ENCODE results near the gene GLMN.

DNA sequence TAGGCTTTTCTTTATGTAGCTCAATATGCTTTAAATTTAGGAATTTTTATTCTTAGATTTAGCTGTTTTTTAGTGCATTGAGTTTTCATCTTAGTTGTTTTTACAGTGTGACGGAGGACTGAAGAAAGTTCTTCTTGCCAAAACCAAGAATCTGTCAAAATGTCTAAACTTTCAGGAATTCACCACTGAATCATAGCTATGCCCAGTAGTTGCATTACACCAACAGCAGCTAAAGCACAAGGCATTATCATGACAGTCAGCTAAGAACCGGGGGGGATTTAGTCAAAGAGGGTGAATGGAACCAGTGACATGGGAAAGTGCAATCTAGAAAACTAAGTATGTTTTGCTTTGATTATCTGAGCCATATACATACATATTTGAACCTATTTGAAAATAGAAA, 87.6 kb downstream of the GLMN start:
- TF ChIP-seq, protein P1, sequence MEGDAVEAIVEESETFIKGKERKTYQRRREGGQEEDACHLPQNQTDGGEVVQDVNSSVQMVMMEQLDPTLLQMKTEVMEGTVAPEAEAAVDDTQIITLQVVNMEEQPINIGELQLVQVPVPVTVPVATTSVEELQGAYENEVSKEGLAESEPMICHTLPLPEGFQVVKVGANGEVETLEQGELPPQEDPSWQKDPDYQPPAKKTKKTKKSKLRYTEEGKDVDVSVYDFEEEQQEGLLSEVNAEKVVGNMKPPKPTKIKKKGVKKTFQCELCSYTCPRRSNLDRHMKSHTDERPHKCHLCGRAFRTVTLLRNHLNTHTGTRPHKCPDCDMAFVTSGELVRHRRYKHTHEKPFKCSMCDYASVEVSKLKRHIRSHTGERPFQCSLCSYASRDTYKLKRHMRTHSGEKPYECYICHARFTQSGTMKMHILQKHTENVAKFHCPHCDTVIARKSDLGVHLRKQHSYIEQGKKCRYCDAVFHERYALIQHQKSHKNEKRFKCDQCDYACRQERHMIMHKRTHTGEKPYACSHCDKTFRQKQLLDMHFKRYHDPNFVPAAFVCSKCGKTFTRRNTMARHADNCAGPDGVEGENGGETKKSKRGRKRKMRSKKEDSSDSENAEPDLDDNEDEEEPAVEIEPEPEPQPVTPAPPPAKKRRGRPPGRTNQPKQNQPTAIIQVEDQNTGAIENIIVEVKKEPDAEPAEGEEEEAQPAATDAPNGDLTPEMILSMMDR (IDR thresholded peaks at IDR 0.05; ENCODE audit: insufficient read depth, low read length) = no peak
- TF ChIP-seq GABPA (IDR thresholded peaks at IDR 0.05; ENCODE audit: low read depth) (no peak), SPI1 (IDR thresholded peaks at IDR 0.05; ENCODE audit: borderline replicate concordance, low read depth) (no peak)
- TF ChIP-seq, protein P2, sequence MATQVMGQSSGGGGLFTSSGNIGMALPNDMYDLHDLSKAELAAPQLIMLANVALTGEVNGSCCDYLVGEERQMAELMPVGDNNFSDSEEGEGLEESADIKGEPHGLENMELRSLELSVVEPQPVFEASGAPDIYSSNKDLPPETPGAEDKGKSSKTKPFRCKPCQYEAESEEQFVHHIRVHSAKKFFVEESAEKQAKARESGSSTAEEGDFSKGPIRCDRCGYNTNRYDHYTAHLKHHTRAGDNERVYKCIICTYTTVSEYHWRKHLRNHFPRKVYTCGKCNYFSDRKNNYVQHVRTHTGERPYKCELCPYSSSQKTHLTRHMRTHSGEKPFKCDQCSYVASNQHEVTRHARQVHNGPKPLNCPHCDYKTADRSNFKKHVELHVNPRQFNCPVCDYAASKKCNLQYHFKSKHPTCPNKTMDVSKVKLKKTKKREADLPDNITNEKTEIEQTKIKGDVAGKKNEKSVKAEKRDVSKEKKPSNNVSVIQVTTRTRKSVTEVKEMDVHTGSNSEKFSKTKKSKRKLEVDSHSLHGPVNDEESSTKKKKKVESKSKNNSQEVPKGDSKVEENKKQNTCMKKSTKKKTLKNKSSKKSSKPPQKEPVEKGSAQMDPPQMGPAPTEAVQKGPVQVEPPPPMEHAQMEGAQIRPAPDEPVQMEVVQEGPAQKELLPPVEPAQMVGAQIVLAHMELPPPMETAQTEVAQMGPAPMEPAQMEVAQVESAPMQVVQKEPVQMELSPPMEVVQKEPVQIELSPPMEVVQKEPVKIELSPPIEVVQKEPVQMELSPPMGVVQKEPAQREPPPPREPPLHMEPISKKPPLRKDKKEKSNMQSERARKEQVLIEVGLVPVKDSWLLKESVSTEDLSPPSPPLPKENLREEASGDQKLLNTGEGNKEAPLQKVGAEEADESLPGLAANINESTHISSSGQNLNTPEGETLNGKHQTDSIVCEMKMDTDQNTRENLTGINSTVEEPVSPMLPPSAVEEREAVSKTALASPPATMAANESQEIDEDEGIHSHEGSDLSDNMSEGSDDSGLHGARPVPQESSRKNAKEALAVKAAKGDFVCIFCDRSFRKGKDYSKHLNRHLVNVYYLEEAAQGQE (IDR thresholded peaks at IDR 0.05; ENCODE audit: insufficient replicate concordance, low read depth) = no peak
